IMR-90 (cell line): ENCODE measurements around the gene ZNF341. TPM values are rescaled to one million over a fixed set of nuclear protein-coding genes. Genes with fewer than 3 reads are reported as not detected.

Experiments used
- ATAC-seq: fragments of 200-7000 bp; cut with Tn5 transposase; 2 replicates; pipeline ENCODE4 v1.9.1; 2020; ENCODE audit warnings: low read depth, mild to moderate bottlenecking, moderate library complexity
- BruUV-seq: library from RNA; stranded (reverse); fragments of 400-500 nt; replicated peaks from 2 replicates; lab custom pipeline; 2021; lab: Mats Ljungman, UMichigan
- CTCF ChIA-PET: fragments of 300-600 bp; formaldehyde crosslinking; extraction: SDS; loops from one replicate; lab custom pipeline; 2021; ENCODE audit warnings: antibody characterized with exemption; lab: Yijun Ruan, JAX
- POLR2A ChIA-PET: fragments of 300-600 bp; sonication (Branson Sonifier 250); formaldehyde crosslinking; loops from one replicate; lab custom pipeline; 2022; ENCODE audit warnings: antibody characterized with exemption; ENCODE audit not compliant: unreplicated experiment; lab: Charles Lee
- DNase-seq: peaks from one replicate; pipeline ENCODE4 v3.0.0; 2013
- H2AFZ ChIP-seq: replicated peaks from 2 replicates; pipeline ENCODE3; 2013; ENCODE audit warnings: low read length, mild to moderate bottlenecking; ENCODE audit not compliant: poor library complexity
- H2AK5ac ChIP-seq: 2 replicates; pipeline ENCODE4 v1.6.1; 2013; ENCODE audit warnings: low read depth, low read length, inconsistent platforms
- H2AK9ac ChIP-seq: replicated peaks from 2 replicates; pipeline ENCODE3; 2013; ENCODE audit warnings: mild to moderate bottlenecking, low read depth, low read length, moderate library complexity; ENCODE audit not compliant: poor library complexity
- H2BK120ac ChIP-seq: 2 replicates; pipeline ENCODE4 v1.6.1; 2013; ENCODE audit warnings: low read depth, low read length, inconsistent platforms
- H2BK15ac ChIP-seq: 3 replicates; pipeline ENCODE4 v1.6.1; 2013; ENCODE audit warnings: low read depth, low read length, inconsistent platforms
- H2BK20ac ChIP-seq: 2 replicates; pipeline ENCODE4 v1.6.1; 2013; ENCODE audit warnings: low read depth, mild to moderate bottlenecking, inconsistent platforms, low read length, moderate library complexity
- H2BK5ac ChIP-seq: 2 replicates; pipeline ENCODE4 v1.6.1; 2013; ENCODE audit warnings: mild to moderate bottlenecking, low read depth, low read length, inconsistent platforms; ENCODE audit not compliant: poor library complexity, severe bottlenecking
- H3K14ac ChIP-seq: replicated peaks from 2 replicates; pipeline ENCODE4 v1.6.1; 2013; ENCODE audit warnings: low read depth, low read length, inconsistent platforms
- H3K18ac ChIP-seq: 2 replicates; pipeline ENCODE4 v1.6.1; 2013; ENCODE audit warnings: low read depth, low read length, control low read depth
- H3K23ac ChIP-seq: 2 replicates; pipeline ENCODE4 v1.6.1; 2013; ENCODE audit warnings: low read depth, low read length, inconsistent platforms
- H3K27ac ChIP-seq: 2 replicates; pipeline ENCODE4 v1.5.1; 2013; ENCODE audit warnings: mild to moderate bottlenecking, control low read depth, low read length; ENCODE audit not compliant: insufficient read depth
- H3K27me3 ChIP-seq: 2 replicates; pipeline ENCODE4 v1.6.1; 2013; ENCODE audit warnings: low read length; ENCODE audit not compliant: control insufficient read depth, insufficient read depth
- H3K36me3 ChIP-seq: 2 replicates; pipeline ENCODE4 v1.6.1; 2013; ENCODE audit warnings: low read length, mixed read lengths; ENCODE audit not compliant: control insufficient read depth, insufficient read depth
- H3K4ac ChIP-seq: 2 replicates; pipeline ENCODE4 v1.6.1; 2013; ENCODE audit warnings: low read depth, low read length, inconsistent platforms
- H3K4me1 ChIP-seq: 2 replicates; pipeline ENCODE4 v1.6.1; 2013; ENCODE audit warnings: low read length, mixed read lengths; ENCODE audit not compliant: control insufficient read depth, insufficient read depth
- H3K4me2 ChIP-seq: 2 replicates; pipeline ENCODE4 v1.6.1; 2013; ENCODE audit warnings: low read depth, mild to moderate bottlenecking, control low read depth, low read length, moderate library complexity
- H3K4me3 ChIP-seq: 2 replicates; pipeline ENCODE4 v1.5.1; 2013; ENCODE audit warnings: low read depth, mild to moderate bottlenecking, control low read depth, low read length, moderate library complexity; ENCODE audit not compliant: insufficient read depth
- H3K56ac ChIP-seq: 2 replicates; pipeline ENCODE4 v1.6.1; 2013; ENCODE audit warnings: low read length, inconsistent platforms; ENCODE audit not compliant: insufficient read depth; ENCODE audit errors: extremely low read depth
- H3K79me1 ChIP-seq, 2 experiments: 2 replicates each; pipeline ENCODE4 v1.6.1; 2013; ENCODE audit warnings: low read length in 2 of 2, inconsistent platforms in 1 of 2, low read depth in 1 of 2
- H3K9ac ChIP-seq: 2 replicates; pipeline ENCODE4 v1.6.1; 2013; ENCODE audit warnings: low read depth, low read length, control low read depth
- H3K9me1 ChIP-seq: 2 replicates; pipeline ENCODE4 v1.6.1; 2013; ENCODE audit warnings: low read length, inconsistent platforms; ENCODE audit not compliant: insufficient read depth
- H3K9me3 ChIP-seq: 2 replicates; pipeline ENCODE4 v1.6.1; 2013; ENCODE audit warnings: low read length; ENCODE audit not compliant: control insufficient read depth, insufficient read depth
- H4K20me1 ChIP-seq: 2 replicates; pipeline ENCODE4 v1.6.1; 2013; ENCODE audit warnings: low read length, inconsistent platforms; ENCODE audit not compliant: insufficient read depth
- H4K5ac ChIP-seq: 2 replicates; pipeline ENCODE4 v1.6.1; 2013; ENCODE audit warnings: mild to moderate bottlenecking, low read depth, low read length, control low read depth
- H4K8ac ChIP-seq, 2 experiments: 2 replicates each; pipeline ENCODE4 v1.6.1; 2013; ENCODE audit warnings: low read depth in 2 of 2, low read length in 2 of 2, control low read depth in 1 of 2, inconsistent platforms in 1 of 2
- H4K91ac ChIP-seq: 2 replicates; pipeline ENCODE4 v1.6.1; 2013; ENCODE audit warnings: low read depth, low read length, inconsistent platforms; ENCODE audit not compliant: insufficient read depth
- BHLHE40 ChIP-seq: fragments of 150-350 bp; IDR thresholded peaks from 2 replicates; pipeline ENCODE4 v1.6.1; 2016; ENCODE audit warnings: mild to moderate bottlenecking, low read depth, low read length
- CEBPB ChIP-seq: IDR thresholded peaks from 2 replicates; pipeline ENCODE4 v1.6.1; 2012; ENCODE audit warnings: low read depth, low read length, improper control_type of control experiment
- CHD1 ChIP-seq: IDR thresholded peaks from 2 replicates; pipeline ENCODE4 v1.6.1; 2012; ENCODE audit warnings: low read depth, low read length, improper control_type of control experiment
- CTCF ChIP-seq: conservative IDR thresholded peaks from 2 replicates; pipeline ENCODE4 v1.5.1; 2012; ENCODE audit warnings: mild to moderate bottlenecking, low read depth, low read length, improper control_type of control experiment
- FOS ChIP-seq: fragments of 150-350 bp; IDR thresholded peaks from 2 replicates; pipeline ENCODE4 v1.6.1; 2016; ENCODE audit warnings: low read depth, low read length
- MAFK ChIP-seq: IDR thresholded peaks from 2 replicates; pipeline ENCODE4 v1.6.1; 2012; ENCODE audit warnings: low read depth, low read length, improper control_type of control experiment
- MAZ ChIP-seq: IDR thresholded peaks from 2 replicates; pipeline ENCODE4 v1.6.1; 2012; ENCODE audit warnings: low read depth, mild to moderate bottlenecking, low read length, improper control_type of control experiment, moderate library complexity, borderline replicate concordance
- MXI1 ChIP-seq: IDR thresholded peaks from 2 replicates; pipeline ENCODE4 v1.6.1; 2012; ENCODE audit warnings: low read depth, mild to moderate bottlenecking, low read length, moderate library complexity, borderline replicate concordance
- NFE2L2 ChIP-seq: fragments of 150-350 bp; IDR thresholded peaks from 2 replicates; pipeline ENCODE4 v1.6.1; 2016; ENCODE audit warnings: low read depth, mild to moderate bottlenecking, low read length
- POLR2A ChIP-seq: IDR thresholded peaks from 2 replicates; pipeline ENCODE4 v1.6.1; 2012; ENCODE audit warnings: mild to moderate bottlenecking, low read depth, low read length
- RAD21 ChIP-seq: IDR thresholded peaks from 2 replicates; pipeline ENCODE4 v1.6.1; 2012; ENCODE audit warnings: low read length, improper control_type of control experiment
- RCOR1 ChIP-seq: IDR thresholded peaks from 2 replicates; pipeline ENCODE4 v1.6.1; 2012; ENCODE audit warnings: mild to moderate bottlenecking, low read length, improper control_type of control experiment; ENCODE audit not compliant: insufficient replicate concordance
- RFX5 ChIP-seq: IDR thresholded peaks from 2 replicates; pipeline ENCODE4 v1.8.0; 2012; ENCODE audit warnings: low read depth, mild to moderate bottlenecking, low read length, moderate library complexity
- SMC3 ChIP-seq: fragments of 150-350 bp; IDR thresholded peaks from 2 replicates; pipeline ENCODE4 v1.6.1; 2016; ENCODE audit warnings: low read depth, mild to moderate bottlenecking, antibody characterized with exemption, low read length, moderate library complexity
- WGBS, 2 experiments: methylation state at CpG; one replicate each; pipeline versions ENCODE4 v1.1.5 to v1.1.7; 2013; ENCODE audit warnings: missing lambda C conversion rate in 2 of 2; ENCODE audit not compliant: insufficient read length in 1 of 2; ENCODE audit errors: extremely low coverage in 2 of 2; 5-methylcytosine and 5-hydroxymethylcytosine counted together
- dilution Hi-C: fragments of 300-500 bp; cut with HindIII; formaldehyde crosslinking; loops from one replicate; pipeline ENCODE4 v1.14.3; 2018; ENCODE audit warnings: low sequenced_read_pairs; ENCODE audit not compliant: unreplicated experiment
- in situ Hi-C: fragments of 300-500 bp; cut with MboI; formaldehyde crosslinking; loops from 3 replicates; pipeline ENCODE4 v1.14.3; 2019; ENCODE audit warnings: low sequenced_read_pairs, inconsistent platforms, mixed read lengths
- intact Hi-C: fragments of 100-400 bp; cut with micrococcal nuclease; formaldehyde crosslinking; loops from 2 replicates; pipeline ENCODE4 v1.10.0; 2022
- polyA plus RNA-seq, 3 experiments: library from polyadenylated mRNA; depleted of rRNA; stranded (reverse); fragments of >200 nt; gene quantifications; 2 replicates each; pipeline ENCODE4 v1.2.3, GENCODE V29; 2012; ENCODE audit warnings: low replicate concordance in 1 of 3
- total RNA-seq: library from RNA; depleted of rRNA; stranded (reverse); fragments of >200 nt; gene quantifications from 2 replicates; pipeline ENCODE4 v1.2.3, GENCODE V29; 2012
- TF ChIP-seq, protein P1 (sequence below): fragments of 150-350 bp; IDR thresholded peaks from 2 replicates; pipeline ENCODE4 v1.6.1; 2016; ENCODE audit warnings: low read depth, mild to moderate bottlenecking, low read length, moderate library complexity, borderline replicate concordance
- TF ChIP-seq, protein P2 (sequence below): fragments of 150-350 bp; IDR thresholded peaks from 2 replicates; pipeline ENCODE4 v1.6.1; 2017; ENCODE audit warnings: mild to moderate bottlenecking, antibody characterized with exemption, low read length, low read depth

Gene ZNF341
- total and polyA plus RNA-seq, 2 of the 4 experiments (the other 2 are of a cell fraction), result 1.1 to 3.4 TPM

- ATAC-seq (no peak), DNase-seq (no peak)
- no TSS peak for BruUV-seq
- Histone ChIP-seq H3K14ac (no peak overlapping the region), H3K18ac (no peak overlapping the region), H3K9me3 (no peaks in the 10 kb centered on the region), H3K4me2 (no peak overlapping the region; the same call in 1 of the 2 replicates), H3K27ac (no peak overlapping the region), H3K4me3 (no peak overlapping the region), H3K56ac (no peak overlapping the region), H2AK5ac (no peak overlapping the region), H3K4ac (no peak overlapping the region), H3K23ac (no peak overlapping the region), H2AK9ac (no peak overlapping the region), H2BK5ac (no peak overlapping the region), H3K36me3 (peaks cover 3% of the 10 kb centered on the region; the same call in 1 of the 2 replicates), H4K5ac (no peak overlapping the region), H3K27me3 (no peaks in the 10 kb centered on the region), H2BK120ac (no peak overlapping the region), H2AFZ (no peak overlapping the region), H2BK20ac (no peak overlapping the region), H3K4me1 (peaks cover 30% of the 10 kb centered on the region), H4K20me1 (peaks cover 98% of the 10 kb centered on the region), H3K79me1 (peaks cover 67 to 96% of the 10 kb centered on the region in 2 experiments), H4K8ac (no peak overlapping the region), H3K9me1 (peaks cover 59% of the 10 kb centered on the region), H4K91ac (no peak overlapping the region), H2BK15ac (no peak overlapping the region), H3K9ac (no peak overlapping the region)
- dilution Hi-C loops, result no loop called here
- 50% methylated on average over 2 of the region's 9 CpGs; no CpG with 5 or more reads in 1 of the 2 experiments for WGBS, 2 experiments
- TF ChIP-seq FOS, result no peak
- no peak for TF ChIP-seq RFX5
- no peak for TF ChIP-seq MAZ
- TF ChIP-seq CTCF, result no peak
- TF ChIP-seq, protein P1, sequence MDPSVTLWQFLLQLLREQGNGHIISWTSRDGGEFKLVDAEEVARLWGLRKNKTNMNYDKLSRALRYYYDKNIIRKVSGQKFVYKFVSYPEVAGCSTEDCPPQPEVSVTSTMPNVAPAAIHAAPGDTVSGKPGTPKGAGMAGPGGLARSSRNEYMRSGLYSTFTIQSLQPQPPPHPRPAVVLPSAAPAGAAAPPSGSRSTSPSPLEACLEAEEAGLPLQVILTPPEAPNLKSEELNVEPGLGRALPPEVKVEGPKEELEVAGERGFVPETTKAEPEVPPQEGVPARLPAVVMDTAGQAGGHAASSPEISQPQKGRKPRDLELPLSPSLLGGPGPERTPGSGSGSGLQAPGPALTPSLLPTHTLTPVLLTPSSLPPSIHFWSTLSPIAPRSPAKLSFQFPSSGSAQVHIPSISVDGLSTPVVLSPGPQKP, result no peak
- TF ChIP-seq NFE2L2, result no peak
- TF ChIP-seq MAFK, result no peak
- no peak for TF ChIP-seq RAD21
- TF ChIP-seq, protein P2, sequence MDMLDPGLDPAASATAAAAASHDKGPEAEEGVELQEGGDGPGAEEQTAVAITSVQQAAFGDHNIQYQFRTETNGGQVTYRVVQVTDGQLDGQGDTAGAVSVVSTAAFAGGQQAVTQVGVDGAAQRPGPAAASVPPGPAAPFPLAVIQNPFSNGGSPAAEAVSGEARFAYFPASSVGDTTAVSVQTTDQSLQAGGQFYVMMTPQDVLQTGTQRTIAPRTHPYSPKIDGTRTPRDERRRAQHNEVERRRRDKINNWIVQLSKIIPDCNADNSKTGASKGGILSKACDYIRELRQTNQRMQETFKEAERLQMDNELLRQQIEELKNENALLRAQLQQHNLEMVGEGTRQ, result no peak
- no peak for TF ChIP-seq SMC3
- no peak for TF ChIP-seq CHD1
- TF ChIP-seq CEBPB, result no peak
- TF ChIP-seq POLR2A, result no peak
- TF ChIP-seq MXI1, result no peak
- TF ChIP-seq RCOR1, result no peak
- TF ChIP-seq BHLHE40, result no peak
- ChIA-PET CTCF (no interaction called here), POLR2A (no interaction called here)
- intact Hi-C loops, result no loop called here
- in situ Hi-C loops, result no loop called here
Observed at GRCh38 chr20:33828326-33828844, 96.6 kb downstream of the ZNF341 start.
